ENCODE results near the gene DYNLRB1.
A peak's percentile ranks its signal among the peaks of the same experiment; 100 is the strongest.

DYNLRB1 gene

DNA sequence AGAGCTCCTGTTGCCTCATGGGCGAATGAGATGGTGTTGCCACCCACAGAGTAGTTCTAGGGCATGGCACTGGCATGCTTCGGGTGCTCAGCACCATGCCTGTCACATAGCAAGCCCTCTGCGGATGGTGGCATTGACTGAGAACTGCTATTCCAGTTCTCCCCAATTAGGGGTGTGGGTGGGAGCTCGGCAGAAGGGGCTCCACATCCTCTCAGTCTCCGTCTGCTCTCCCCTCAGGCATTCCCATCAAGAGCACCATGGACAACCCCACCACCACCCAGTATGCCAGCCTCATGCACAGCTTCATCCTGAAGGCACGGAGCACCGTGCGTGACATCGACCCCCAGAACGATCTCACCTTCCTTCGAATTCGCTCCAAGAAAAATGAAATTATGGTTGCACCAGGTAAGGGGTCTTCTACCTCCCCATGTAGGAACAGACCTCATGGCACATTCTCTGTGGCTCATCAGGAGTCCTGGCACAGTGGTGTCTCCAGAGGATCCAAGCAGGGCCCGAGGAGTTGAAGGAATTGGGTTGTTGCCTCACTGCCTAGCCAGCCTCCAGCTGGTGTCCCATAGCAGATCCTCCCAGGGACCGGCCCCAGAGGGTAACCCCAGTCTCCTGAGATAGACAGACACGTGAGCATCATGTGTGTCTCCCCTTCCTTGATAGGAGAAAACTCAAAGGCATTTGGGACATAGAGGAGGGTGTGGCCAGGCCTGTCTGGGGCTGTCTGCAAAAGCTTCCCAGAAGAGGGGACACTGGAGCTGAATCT is 18.4 kb downstream of the DYNLRB1 start:
- no peak for DNase-seq (ENCODE audit: low read depth, low spot score)

GRCh38 chr20:34535301-34535840 is 19.1 kb downstream of the DYNLRB1 start:
- DNase-seq (ENCODE audit: low read depth, low spot score) = no peak

- no peak for DNase-seq (ENCODE audit: low read depth, low spot score)
These were observed 19.6 kb downstream of the DYNLRB1 start for GRCh38 chr20:34535857-34536256.

DNA sequence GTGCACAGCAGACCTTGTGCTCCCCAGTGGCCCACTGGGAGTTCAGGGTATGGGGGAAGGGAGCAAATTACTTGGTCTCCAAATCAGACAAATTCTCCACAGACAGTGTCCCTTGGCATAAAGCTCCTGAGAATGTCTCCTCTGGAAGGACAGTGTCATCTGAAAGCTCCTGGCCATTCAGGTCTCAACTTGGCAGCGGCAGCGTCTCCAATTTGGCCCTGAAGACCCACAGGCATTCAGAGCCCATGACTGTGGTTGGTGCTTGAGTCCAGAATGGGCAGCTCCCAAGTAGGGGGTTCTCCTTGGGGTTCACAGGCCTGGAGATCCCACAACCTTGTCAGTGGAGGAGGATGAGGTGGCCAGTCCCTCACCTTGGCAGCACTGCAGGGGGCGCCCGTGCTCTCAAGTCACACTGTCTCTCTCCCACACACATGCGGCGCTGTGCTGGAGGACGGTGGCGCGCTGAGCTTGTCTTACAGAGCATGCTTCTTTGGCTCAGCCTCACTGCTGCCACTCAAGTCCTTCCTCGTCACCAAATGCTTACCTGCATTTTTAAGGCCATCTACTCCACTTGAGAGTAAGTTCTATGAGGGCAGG is 20.7 kb downstream of the DYNLRB1 start:
- peak; percentile 81 for DNase-seq (ENCODE audit: low read depth, low spot score)

GRCh38 chr20:34537651-34538050 is 21.4 kb downstream of the DYNLRB1 start:
- DNase-seq (ENCODE audit: low read depth, low spot score) = no peak

DNA sequence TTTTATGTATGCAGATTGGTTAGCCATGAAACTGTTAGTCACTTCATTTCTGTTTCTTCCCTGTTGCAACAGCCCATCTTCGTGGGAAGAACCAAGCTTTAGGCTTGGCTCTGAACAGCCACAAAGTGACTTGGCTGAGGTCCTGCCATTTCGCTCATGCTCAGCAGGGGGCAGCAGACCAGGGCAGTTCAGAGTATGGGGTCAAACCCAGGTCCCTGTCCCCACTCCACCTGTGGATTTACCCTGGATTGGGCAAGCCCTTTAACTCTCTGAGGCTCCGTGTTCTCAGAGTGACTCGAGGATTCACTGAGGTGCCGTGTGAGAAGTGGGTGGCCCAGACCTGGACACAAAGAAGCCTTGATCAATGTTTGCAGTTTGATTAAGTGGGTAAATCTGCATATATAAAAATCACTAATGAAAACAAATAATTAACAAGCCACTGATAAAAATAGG is 22.5 kb downstream of the DYNLRB1 start:
- peak; percentile 53 for DNase-seq (ENCODE audit: low read depth, low spot score)

DNA sequence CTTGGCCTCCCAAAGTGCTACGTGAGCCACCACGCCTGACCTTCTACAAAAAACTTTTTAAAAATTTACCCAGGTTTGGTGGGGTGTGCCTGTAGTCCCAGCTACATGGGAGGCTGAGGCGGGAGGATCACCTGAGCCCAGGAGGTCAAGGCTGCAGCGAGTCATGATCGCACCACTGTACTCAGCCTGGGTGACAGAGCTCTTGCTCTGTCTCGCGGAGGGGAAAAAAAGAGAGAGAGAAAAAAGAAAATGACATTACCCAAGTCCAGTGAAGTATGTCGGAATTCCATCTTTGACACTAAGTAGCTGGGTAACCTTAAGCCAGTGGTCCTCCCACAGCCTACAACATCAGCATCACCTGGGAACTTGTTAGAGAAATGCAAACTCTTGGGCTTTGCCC is 23.5 kb downstream of the DYNLRB1 start:
- DNase-seq (ENCODE audit: low read depth, low spot score) = no peak

DNA sequence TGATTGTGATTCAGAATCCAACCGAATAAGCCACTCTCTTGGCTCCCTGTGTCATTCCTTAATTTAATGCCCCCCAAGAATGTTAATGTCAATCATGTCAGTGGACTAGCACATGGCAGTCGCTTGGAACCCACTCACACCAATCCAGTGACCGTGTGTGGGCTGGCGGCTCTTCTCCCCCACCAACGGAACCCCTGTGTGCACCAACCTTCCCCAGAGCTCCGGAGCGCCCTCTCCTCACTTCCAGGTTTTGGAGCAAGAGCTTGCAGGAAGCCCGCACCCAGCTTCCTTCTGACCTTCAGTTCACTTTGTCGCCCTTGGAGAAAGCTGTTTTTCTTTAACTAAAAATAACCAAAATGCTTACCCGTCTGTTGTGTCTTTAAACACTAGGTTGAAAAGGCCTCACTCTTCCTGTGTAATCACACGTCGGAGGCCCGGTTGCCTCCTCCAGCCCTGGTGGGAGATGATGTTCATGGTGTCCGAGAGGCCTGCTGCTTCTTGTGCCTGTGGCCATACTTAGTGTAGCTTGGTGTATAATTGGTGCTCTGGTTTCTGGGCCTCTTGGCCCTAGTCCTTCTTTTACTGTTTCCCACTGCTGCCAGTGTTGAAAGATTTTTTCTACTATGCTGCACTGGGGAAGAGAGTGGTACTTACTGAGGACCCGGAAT is 24.5 kb downstream of the DYNLRB1 start:
- no peak for DNase-seq (ENCODE audit: low read depth, low spot score)

- no peak for DNase-seq (ENCODE audit: low read depth, low spot score)
These were observed 25.2 kb downstream of the DYNLRB1 start for GRCh38 chr20:34541264-34541901.

- no peak for DNase-seq (ENCODE audit: low read depth, low spot score)
These were observed 25.7 kb downstream of the DYNLRB1 start for GRCh38 chr20:34541917-34542316.

DNA sequence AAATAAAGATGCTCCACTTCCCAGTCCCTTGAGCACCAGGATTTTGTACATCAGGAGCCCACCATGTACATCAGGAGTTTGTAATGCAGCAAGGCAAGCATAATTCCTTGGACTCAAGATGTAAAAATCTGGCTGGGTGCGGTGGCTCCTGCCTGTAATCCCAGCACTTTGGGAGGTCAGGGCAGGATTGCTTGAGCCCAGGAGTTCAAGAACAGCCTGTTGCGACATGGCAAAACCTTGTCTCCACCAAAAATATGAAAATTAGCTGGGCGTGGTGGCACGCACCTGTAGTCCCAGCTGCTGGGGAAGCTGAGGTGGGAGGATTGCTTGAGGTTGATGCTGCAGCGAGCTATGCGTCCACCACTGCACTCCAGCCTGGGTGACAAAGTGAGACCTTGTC is 26.2 kb downstream of the DYNLRB1 start:
- DNase-seq (ENCODE audit: low read depth, low spot score) = no peak

DNA sequence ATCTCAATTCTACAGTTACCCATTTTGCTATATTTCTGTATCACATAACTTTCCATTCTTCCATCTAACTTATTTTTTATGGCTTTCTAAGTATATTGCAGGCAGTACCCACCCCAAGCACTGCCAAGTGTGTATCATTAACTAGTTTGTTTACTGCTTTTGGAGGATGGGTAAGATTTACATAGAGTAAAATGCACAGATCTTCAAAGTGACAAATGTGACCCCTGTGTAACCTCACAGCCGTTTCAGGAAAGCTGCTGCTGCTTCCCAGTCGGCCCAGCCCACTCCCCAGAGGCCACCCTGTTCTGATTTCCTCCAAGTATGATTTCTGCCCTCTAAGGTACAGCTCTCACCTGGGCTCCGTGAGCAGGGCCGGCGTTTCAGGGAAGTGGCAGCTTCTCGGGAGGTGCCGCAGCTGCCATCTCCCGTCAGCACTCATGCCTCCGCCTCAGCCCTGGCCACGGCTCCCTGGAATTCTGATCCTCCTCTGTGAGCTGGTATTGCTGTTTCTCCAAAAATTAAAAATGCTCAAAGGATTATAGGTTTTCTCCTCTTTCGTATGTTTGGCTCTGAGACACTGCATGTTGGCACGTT is 27.3 kb downstream of the DYNLRB1 start:
- DNase-seq (ENCODE audit: low read depth, low spot score) = no peak

DNA sequence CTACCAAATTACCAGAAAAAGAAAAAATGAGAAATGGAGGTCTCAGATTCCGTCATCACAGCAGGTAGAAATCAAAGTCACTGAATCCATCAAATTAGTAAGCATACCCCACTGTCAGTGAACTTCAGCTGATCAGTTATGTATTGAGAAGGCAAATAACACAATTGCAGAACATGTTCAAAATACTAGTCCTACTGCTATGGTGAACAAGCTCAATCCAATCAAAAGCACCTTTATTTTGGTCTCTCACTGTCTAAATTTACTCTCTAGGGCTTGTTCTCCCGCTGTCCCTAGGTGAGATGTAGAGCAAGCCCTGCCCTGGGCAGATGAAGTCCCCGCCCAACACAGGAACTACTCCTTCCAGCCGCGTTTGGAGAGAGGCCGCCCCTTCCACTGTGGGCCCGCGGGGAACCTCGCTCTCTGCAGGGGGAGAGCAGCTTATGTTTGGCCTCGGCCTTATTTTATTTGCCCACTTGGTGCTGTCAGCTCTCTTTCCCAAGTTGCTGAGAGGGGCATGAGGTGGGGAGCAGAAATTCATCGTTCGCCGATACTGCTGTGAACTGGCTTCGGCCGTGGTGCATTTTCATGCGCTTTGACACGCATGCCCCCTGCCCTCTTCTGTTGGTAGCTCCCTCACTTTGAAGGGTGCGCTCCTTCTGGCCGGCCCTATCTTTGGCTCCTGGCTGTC is 28.0 kb downstream of the DYNLRB1 start:
- peak; percentile 24 for DNase-seq (ENCODE audit: low read depth, low spot score)

DNA sequence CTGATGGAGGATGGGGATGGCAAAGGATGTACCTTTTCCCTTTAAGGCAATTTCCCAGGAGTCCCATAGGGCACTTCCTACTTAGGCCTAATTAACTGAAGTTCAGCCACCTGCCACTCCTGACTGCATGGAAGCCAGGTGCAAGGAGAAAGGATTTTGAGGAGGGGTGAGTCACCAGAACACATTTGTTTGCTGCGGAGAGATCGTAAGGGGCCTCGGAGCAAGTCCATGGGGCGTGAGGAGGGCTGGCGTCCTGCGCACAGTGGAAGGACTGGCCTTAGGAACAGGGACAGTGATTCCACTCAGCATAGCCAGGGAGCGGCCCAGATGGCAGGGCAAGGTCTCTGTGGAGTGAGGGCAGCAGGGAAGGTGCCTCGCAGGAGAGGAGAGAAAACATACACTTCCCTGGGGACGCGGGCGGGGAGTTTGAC is 30.5 kb downstream of the DYNLRB1 start:
- no peak for DNase-seq (ENCODE audit: low read depth, low spot score)

- no peak for DNase-seq (ENCODE audit: low read depth, low spot score)
These were observed 31.8 kb downstream of the DYNLRB1 start for GRCh38 chr20:34547844-34548613.

- peak; percentile 84 for DNase-seq (ENCODE audit: low read depth, low spot score)
These were observed 33.2 kb downstream of the DYNLRB1 start for GRCh38 chr20:34549291-34549928.

GRCh38 chr20:34549929-34550305 is 33.7 kb downstream of the DYNLRB1 start:
- no peak for DNase-seq (ENCODE audit: low read depth, low spot score)

DNA sequence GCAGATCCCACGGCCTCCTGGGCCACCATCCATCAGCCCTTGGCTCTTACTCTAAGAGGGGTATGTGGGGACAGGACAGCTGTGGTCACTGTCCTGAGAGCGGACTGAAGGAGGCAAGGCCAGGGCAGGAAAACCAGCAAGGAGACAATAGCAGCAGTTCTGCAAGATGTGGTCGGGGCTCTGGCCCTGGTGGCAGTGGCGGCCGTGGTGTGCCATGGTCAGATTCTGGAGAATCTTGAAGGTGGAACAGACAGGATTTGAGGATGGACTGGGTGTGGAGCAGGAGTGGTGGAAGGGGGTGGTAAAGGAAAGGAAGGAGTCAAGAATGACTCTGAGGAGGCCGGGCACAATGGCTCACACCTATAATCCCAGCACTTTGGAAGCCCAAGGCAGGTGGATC is 36.3 kb downstream of the DYNLRB1 start:
- DNase-seq (ENCODE audit: low read depth, low spot score) = no peak

- no peak for DNase-seq (ENCODE audit: low read depth, low spot score)
These were observed 37.2 kb downstream of the DYNLRB1 start for GRCh38 chr20:34553366-34553867.

GRCh38 chr20:34557936-34558319 is 41.7 kb downstream of the DYNLRB1 start:
- no peak for DNase-seq (ENCODE audit: low read depth, low spot score)

Data from ELF-1 (cell line).